ENCODE results near the gene TBRG1. TPM values are rescaled to one million over a fixed set of nuclear protein-coding genes. Genes with fewer than 3 reads are reported as not detected.

TBRG1 gene
- total and polyA plus RNA-seq, 12 donors, result 22.3 to 66.7 (median 37.2) TPM

GRCh38 chr11:124638500-124638899 is 15.8 kb downstream of the TBRG1 start:
- Histone ChIP-seq H3K4me1 (replicated peaks in 1 of 2) (no peaks in the 10 kb centered on the region), H3K27ac (no peak overlapping the region), H3K27me3 (no peaks in the 10 kb centered on the region), H3K36me3 (replicated peaks in 1 of 2) (peaks cover 0 to 52% of the 10 kb centered on the region in 2 donors), H3K4me3 (no peak overlapping the region), H3K9me3 (replicated peaks in 1 of 3) (no peaks in the 10 kb centered on the region)
- 88 to 96% (median 91%) methylated on average over 3 of the region's 3 CpGs for WGBS, 4 donors
- no peak for TF ChIP-seq POLR2A (IDR thresholded peaks at IDR 0.05)
- no peak for TF ChIP-seq CTCF (IDR thresholded peaks at IDR 0.05)
- intact Hi-C loops (cut with DNase I), result no loop called here
- no peak for DNase-seq

GRCh38 chr11:124639186-124639585 is 16.5 kb downstream of the TBRG1 start:
- H3K4me3 ChIP-seq, result no peak overlapping the region
- no peaks in the 10 kb centered on the region for H3K27me3 ChIP-seq
- peaks cover 0 to 45% of the 10 kb centered on the region in 2 donors for H3K36me3 ChIP-seq (replicated peaks in 1 of 2)
- intact Hi-C loops (cut with DNase I), result no loop called here
- H3K27ac ChIP-seq, result no peak overlapping the region
- TF ChIP-seq POLR2A (IDR thresholded peaks at IDR 0.05) (no peak), CTCF (IDR thresholded peaks at IDR 0.05) (no peak)
- 82 to 100% (median 95%) methylated on average over 1 of the region's 1 CpG for WGBS, 4 donors
- H3K9me3 ChIP-seq (replicated peaks in 1 of 3), result no peaks in the 10 kb centered on the region
- no peaks in the 10 kb centered on the region for H3K4me1 ChIP-seq (replicated peaks in 1 of 2)
- DNase-seq, result no peak

- Histone ChIP-seq H3K4me1 (replicated peaks in 1 of 2) (no peaks in the 10 kb centered on the region), H3K9me3 (replicated peaks in 1 of 3) (no peaks in the 10 kb centered on the region), H3K27ac (no peak overlapping the region), H3K36me3 (replicated peaks in 1 of 2) (peaks cover 0 to 33% of the 10 kb centered on the region in 2 donors), H3K27me3 (no peaks in the 10 kb centered on the region), H3K4me3 (no peak overlapping the region)
- WGBS, 4 donors, result 86 to 93% (median 88%) methylated on average over 5 of the region's 5 CpGs
- no peak for DNase-seq
- TF ChIP-seq POLR2A (IDR thresholded peaks at IDR 0.05), result no peak
- TF ChIP-seq CTCF (IDR thresholded peaks at IDR 0.05), result no peak
- intact Hi-C loops (cut with DNase I), result no loop called here
Measured at GRCh38 chr11:124640666-124641065, 18.0 kb downstream of the TBRG1 start.

GRCh38 chr11:124642628-124643027 is 20.0 kb downstream of the TBRG1 start:
- DNase-seq, result no peak
- no peak for TF ChIP-seq POLR2A (IDR thresholded peaks at IDR 0.05)
- no peak for TF ChIP-seq CTCF (IDR thresholded peaks at IDR 0.05)
- Histone ChIP-seq H3K36me3 (replicated peaks in 1 of 2) (peaks cover 0 to 13% of the 10 kb centered on the region in 2 donors), H3K9me3 (replicated peaks in 1 of 3) (no peaks in the 10 kb centered on the region), H3K27ac (no peak overlapping the region), H3K4me1 (replicated peaks in 1 of 2) (no peaks in the 10 kb centered on the region), H3K27me3 (no peaks in the 10 kb centered on the region), H3K4me3 (no peak overlapping the region)
- 88 to 95% (median 91%) methylated on average over 2 to 3 of the region's 3 CpGs for WGBS, 4 donors
- intact Hi-C loops (cut with DNase I), result no loop called here
